H1 (cell line): ENCODE data around the gene ADAMTS8.

Experiments
- EZH2 ChIP-seq: fragments of 200-600 bp; sonication (generic); IDR thresholded peaks from 2 replicates; pipeline ENCODE4 v1.7.1; 2012; ENCODE audit warnings: low read depth, mild to moderate bottlenecking, moderate library complexity, low read length, inconsistent platforms; ENCODE audit not compliant: severe bottlenecking
- GABPA ChIP-seq: IDR thresholded peaks from 2 replicates; pipeline ENCODE4 v1.6.1; 2011; ENCODE audit warnings: mild to moderate bottlenecking, low read length, moderate library complexity, borderline replicate concordance; ENCODE audit not compliant: insufficient read depth
- GTF2F1 ChIP-seq: IDR thresholded peaks from 2 replicates; pipeline ENCODE4 v1.6.1; 2012; ENCODE audit warnings: low read depth, low read length, improper control_type of control experiment, borderline replicate concordance
- JUN ChIP-seq: IDR thresholded peaks from 2 replicates; pipeline ENCODE4 v1.6.1; 2011; ENCODE audit warnings: low read depth, mild to moderate bottlenecking, improper control_type of control experiment, low read length
- PHF8 ChIP-seq: fragments of 200-600 bp; sonication (generic); conservative IDR thresholded peaks from 2 replicates; pipeline ENCODE4 v1.7.1; 2012; ENCODE audit warnings: low read depth, mild to moderate bottlenecking, inconsistent platforms, low read length, moderate library complexity
- POLR2A ChIP-seq, 2 experiments: IDR thresholded peaks; 1 replicate in 1 of 2; 2 replicates in 1 of 2; pipeline ENCODE4 v1.6.1; 2011; ENCODE audit warnings: low read depth in 2 of 2, low read length in 2 of 2, mild to moderate bottlenecking in 2 of 2; ENCODE audit errors: control extremely low read depth in 1 of 2
- SIX5 ChIP-seq: IDR thresholded peaks from 2 replicates; pipeline ENCODE4 v1.6.1; 2011; ENCODE audit warnings: mild to moderate bottlenecking, low read depth, low read length
- SRF ChIP-seq: IDR thresholded peaks from 2 replicates; pipeline ENCODE4 v1.6.1; 2011; ENCODE audit warnings: mild to moderate bottlenecking, low read depth, low read length, moderate library complexity

DNA sequence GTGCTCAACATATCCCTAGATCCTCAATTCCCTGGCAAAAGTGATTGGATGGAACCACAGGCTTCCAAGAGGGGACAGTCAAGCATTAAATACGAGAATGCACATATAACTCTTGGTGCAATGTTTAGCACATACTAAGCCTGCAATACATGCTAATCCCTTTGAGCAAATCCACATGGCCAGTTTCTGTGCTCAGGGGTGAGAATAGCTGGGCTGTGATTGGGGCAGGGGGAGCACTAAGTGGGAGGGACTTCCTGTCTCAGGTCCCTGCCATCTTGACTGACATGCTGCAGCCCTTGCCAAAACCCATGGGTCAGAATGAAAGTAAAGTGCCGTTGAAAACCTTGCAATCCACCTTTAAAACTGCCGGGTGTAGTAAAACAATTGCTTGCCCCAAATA lies 17.4 kb upstream of the ADAMTS8 start:
- no peak for TF ChIP-seq PHF8
- no peak for TF ChIP-seq GTF2F1
- no peak for TF ChIP-seq JUN
- no peak for TF ChIP-seq GABPA
- TF ChIP-seq EZH2: no peak
- no peak for TF ChIP-seq SIX5
- no peak for TF ChIP-seq SRF
- no peak for TF ChIP-seq POLR2A (IDR thresholded peaks at IDR 0.05; ENCODE audit: control extremely low read depth in 1 of 2, low read depth in 2 of 2, low read length in 2 of 2)
